SH-SY5Y (cell line): ENCODE data around the gene RFPL1.

Experiments used
- GATA2 ChIP-seq: IDR thresholded peaks from 2 replicates; pipeline ENCODE4 v1.6.1; 2011; ENCODE audit warnings: mild to moderate bottlenecking, low read depth, low read length
- GATA3 ChIP-seq: IDR thresholded peaks from 2 replicates; pipeline ENCODE4 v1.6.1; 2011; ENCODE audit warnings: low read depth, mild to moderate bottlenecking, low read length, moderate library complexity

RFPL1 gene

GRCh38 chr22:29435236-29436136 is 2.9 kb upstream of the RFPL1 start:
- TF ChIP-seq GATA2 (no peak), GATA3 (no peak)

GRCh38 chr22:29442976-29443375 is 4.6 kb downstream of the RFPL1 start:
- TF ChIP-seq GATA2 = no peak
- TF ChIP-seq GATA3 = no peak

- TF ChIP-seq GATA3 (no peak), GATA2 (no peak)
Observed at GRCh38 chr22:29443452-29443851, 5.1 kb downstream of the RFPL1 start.

- TF ChIP-seq GATA2 (no peak), GATA3 (no peak)
Observed at GRCh38 chr22:29443861-29444792, 5.7 kb downstream of the RFPL1 start.

- TF ChIP-seq GATA3 = no peak
- no peak for TF ChIP-seq GATA2
Observed at GRCh38 chr22:29445508-29445907, 7.1 kb downstream of the RFPL1 start.

DNA sequence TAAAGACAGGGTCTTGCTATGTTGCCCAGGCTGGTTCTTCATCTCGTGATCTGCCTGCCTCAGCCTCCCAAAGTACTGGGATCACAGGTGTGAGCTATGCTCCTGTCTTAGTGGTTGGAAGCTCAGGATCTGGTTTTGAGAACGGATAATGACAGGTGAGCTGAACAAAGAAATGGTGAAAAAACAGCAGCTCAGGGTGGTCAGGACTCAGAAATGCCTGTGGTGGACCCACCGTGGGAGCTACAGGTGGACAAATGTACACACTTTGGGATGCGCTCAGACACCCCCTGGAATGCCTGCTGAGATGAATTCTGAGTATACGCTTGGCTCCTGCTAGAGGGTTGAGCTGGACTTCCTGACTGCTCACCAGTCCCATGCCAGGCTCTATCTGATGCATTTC is 9.5 kb downstream of the RFPL1 start:
- TF ChIP-seq GATA3 (no peak), GATA2 (no peak)

DNA sequence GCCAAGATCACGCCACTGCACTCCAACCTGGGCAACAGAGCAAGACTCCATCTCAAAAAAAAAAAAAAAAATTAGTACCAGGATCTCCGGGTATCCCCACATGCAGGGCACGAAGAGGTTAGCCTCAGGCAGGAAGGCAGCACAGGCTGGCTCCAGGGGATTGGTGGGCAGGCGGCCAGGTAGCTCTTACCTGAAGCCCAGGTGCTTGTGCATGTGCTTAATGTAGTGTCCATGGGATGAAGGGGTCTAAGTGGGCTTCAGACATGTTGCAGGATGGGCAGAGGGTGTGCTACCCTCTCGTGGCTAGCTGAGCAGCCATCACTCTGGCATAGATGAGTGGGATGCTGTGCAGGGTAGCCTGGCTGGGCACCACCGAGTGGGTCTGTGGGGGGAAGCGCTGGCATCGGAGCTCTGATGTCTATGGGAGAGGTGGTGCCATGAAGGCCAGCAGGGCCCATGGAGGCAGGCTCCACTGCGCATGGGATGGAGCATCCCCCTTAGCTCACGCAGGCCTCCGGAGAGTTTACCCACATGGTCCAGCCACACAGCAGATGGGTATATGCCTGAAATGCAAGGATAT is 11.0 kb downstream of the RFPL1 start:
- no peak for TF ChIP-seq GATA3
- TF ChIP-seq GATA2 = no peak

DNA sequence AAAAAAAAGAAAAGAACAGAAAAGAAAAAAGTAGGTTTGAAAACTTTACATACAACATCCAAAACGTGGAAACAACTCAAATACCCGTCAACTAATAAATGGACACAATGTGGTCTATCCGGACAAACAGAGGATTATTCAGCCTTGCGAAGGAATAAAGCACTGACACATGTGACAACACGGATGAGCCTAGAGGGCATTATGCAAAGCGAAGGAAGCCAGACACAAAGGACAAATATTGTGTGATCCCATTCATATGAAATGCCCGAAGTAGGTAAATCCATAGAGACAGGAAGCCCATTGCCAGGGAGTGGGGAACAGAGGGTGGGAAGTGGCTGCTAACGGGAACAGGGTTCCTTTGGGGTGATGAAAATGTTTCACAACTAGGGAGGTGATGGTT is 11.8 kb downstream of the RFPL1 start:
- TF ChIP-seq GATA2 = no peak
- TF ChIP-seq GATA3 = no peak

DNA sequence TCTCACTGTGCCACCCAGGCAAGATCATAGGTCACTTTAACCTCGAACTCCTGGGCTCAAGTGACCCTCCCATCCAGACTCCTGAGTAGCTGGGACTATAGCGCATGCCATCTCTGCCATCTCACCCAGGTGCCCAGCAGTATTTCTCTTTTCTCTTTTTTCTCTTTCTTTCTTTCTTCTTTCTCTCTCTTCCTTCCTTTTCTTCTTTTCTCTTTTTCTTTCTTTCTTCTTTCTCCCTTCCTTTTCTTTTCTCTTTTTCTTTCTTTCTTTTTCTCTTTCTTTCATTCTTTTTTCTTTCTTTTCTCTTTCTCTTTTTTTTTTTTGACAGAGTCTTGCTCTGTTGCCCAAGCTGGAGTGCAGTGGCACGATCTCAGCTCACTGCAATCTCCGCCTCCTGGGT is 13.5 kb downstream of the RFPL1 start:
- TF ChIP-seq GATA2 (no peak), GATA3 (no peak)

- TF ChIP-seq GATA2 (no peak), GATA3 (no peak)
Observed at GRCh38 chr22:29454276-29454675, 15.9 kb downstream of the RFPL1 start.

DNA sequence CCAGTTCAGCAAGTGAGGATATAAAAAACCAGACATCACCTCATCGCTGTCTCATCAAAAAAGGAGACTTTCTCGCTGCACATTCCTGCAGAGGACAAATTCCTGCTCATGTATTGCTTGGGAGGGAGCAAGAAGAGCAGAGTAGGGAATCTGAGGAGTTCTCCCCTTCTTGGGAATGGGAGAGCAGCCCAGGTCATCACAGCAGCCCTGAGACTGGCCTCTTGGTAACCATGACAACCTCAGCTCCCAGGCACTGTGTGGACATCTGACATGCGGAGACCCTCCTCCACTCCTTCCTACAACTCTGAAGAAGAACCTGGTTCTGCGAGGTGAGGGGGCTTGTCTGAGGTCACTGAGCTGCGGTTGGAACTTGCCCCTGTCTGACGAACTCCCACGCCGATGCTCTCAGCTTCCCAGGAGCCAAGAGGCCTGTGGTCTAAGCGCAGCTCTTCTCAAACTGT is 17.9 kb downstream of the RFPL1 start:
- TF ChIP-seq GATA3 (no peak), GATA2 (no peak)

DNA sequence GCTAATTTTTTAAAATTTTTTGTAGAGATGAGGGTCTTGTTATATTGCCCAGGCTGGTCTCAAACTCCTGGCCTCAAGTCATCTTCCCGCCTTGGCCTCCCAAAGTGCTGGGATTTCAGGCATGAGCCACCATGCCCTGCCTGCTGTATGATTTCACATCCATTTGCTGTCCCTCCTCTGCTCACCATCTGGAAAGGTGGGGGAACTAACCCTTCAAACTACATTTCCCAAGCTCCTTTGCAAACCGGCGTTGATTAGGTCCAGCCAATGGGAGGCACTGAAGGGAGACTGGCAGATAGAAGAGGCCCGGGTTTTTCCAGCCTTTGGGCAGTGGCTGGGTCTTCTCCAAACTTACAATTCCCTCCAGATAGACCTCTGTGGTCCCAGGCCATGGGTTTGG is 19.3 kb downstream of the RFPL1 start:
- TF ChIP-seq GATA3 = no peak
- no peak for TF ChIP-seq GATA2

GRCh38 chr22:29458551-29458950 is 20.2 kb downstream of the RFPL1 start:
- TF ChIP-seq GATA2 (no peak), GATA3 (no peak)

DNA sequence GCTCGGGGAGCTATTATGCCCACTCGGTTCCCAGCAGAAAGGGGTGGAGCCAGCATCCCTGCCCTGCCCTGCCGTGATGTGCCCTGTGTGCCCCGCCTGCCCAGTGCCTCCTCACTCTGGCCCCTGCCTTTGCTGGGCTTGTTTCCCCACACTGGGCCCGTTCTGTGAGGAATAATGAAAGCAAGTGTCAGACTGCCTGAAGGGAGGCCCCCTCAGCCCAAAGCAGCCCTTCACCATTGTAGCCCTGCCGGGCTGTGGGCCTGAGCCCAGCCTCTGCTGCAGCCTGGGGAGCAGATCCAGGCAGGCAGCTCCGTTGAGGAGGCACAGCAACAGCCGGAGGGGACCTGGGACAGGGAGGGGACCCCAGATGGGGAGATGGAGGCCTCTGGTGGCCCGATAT is 21.4 kb downstream of the RFPL1 start:
- TF ChIP-seq GATA3 (no peak), GATA2 (no peak)
